K562 (cell line): ENCODE results near the gene ZNF267. TPM values are rescaled to one million over a fixed set of nuclear protein-coding genes. Genes with fewer than 3 reads are reported as not detected.
A peak's percentile ranks its signal among the peaks of the same experiment; 100 is the strongest.

Experiments used
- BCLAF1 ChIP-seq, 2 experiments: fragments of 450-650 bp in 1 of 2; IDR thresholded peaks; 2 replicates each; pipeline ENCODE4 v1.6.1; 2011 to 2017; ENCODE audit warnings: low read depth in 2 of 2, antibody characterized with exemption in 1 of 2, borderline replicate concordance in 1 of 2, low read length in 1 of 2, mild to moderate bottlenecking in 1 of 2, mixed read lengths in 1 of 2; ENCODE audit not compliant: control insufficient read depth in 1 of 2
- CTCF ChIP-seq, 3 experiments: IDR thresholded peaks in 2 of 3; conservative IDR thresholded peaks in 1 of 3; 2 replicates each; pipeline ENCODE4 v1.5.1; 2011 to 2012; ENCODE audit warnings: low read length in 3 of 3, mild to moderate bottlenecking in 3 of 3, control low read depth in 2 of 3, improper control_type of control experiment in 1 of 3, inconsistent platforms in 1 of 3, low read depth in 1 of 3, mixed read lengths in 1 of 3, moderate library complexity in 1 of 3; ENCODE audit not compliant: insufficient read depth in 2 of 3
- FUS ChIP-seq: fragments of 200-400 bp; formaldehyde crosslinking; optimal IDR thresholded peaks from 2 replicates; pipeline ENCODE3; 2017; ENCODE audit warnings: low read depth, low read length
- HDAC1 ChIP-seq, 2 experiments: fragments of 450-650 bp; IDR thresholded peaks; 2 replicates each; pipeline ENCODE4 v1.6.1; 2016 to 2017; ENCODE audit warnings: inconsistent platforms in 1 of 2, mild to moderate bottlenecking in 1 of 2, moderate library complexity in 1 of 2
- HES1 ChIP-seq: fragments of 450-650 bp; IDR thresholded peaks from 2 replicates; pipeline ENCODE4 v1.6.1; 2016; ENCODE audit warnings: low read depth, mild to moderate bottlenecking, moderate library complexity
- KAT7 ChIP-seq: sonication (generic); formaldehyde crosslinking; IDR thresholded peaks from 2 replicates; pipeline ENCODE4 v1.8.0; 2022; ENCODE audit warnings: missing genetic modification reagents, mild to moderate bottlenecking, borderline replicate concordance
- MECOM ChIP-seq: fragments of 250-450 bp; sonication (Bioruptor Pico); IDR thresholded peaks from 2 replicates; pipeline ENCODE4 v1.8.0; 2022; ENCODE audit warnings: inconsistent platforms
- PHTF2 ChIP-seq: fragments of 250-450 bp; sonication (Bioruptor Pico); IDR thresholded peaks from 2 replicates; pipeline ENCODE4 v1.5.0; 2021; ENCODE audit warnings: mild to moderate bottlenecking
- POLR3A ChIP-seq: IDR thresholded peaks from 2 replicates; pipeline ENCODE4 v1.6.1; 2011; ENCODE audit warnings: borderline replicate concordance, mild to moderate bottlenecking, moderate library complexity; ENCODE audit not compliant: insufficient read length, insufficient read depth; ENCODE audit errors: extremely low read depth
- RFX7 ChIP-seq: fragments of 250-450 bp; sonication (Bioruptor Pico); IDR thresholded peaks from 2 replicates; pipeline ENCODE4 v1.5.1; 2021; ENCODE audit warnings: mild to moderate bottlenecking
- SMARCC2 ChIP-seq: fragments of 450-650 bp; IDR thresholded peaks from 2 replicates; pipeline ENCODE4 v1.6.1; 2017; ENCODE audit warnings: antibody characterized with exemption, moderate library complexity, mild to moderate bottlenecking, low read depth
- SMARCE1 ChIP-seq: fragments of 450-650 bp; IDR thresholded peaks from 2 replicates; pipeline ENCODE4 v1.7.1; 2016; ENCODE audit warnings: mild to moderate bottlenecking
- TBL1XR1 ChIP-seq, 2 experiments: IDR thresholded peaks; 2 replicates each; pipeline ENCODE4 v1.6.1; 2012; ENCODE audit warnings: improper control_type of control experiment in 2 of 2, low read length in 2 of 2, mild to moderate bottlenecking in 1 of 2
- TRIM24 ChIP-seq, 2 experiments: fragments of 450-650 bp; IDR thresholded peaks; 2 replicates each; pipeline ENCODE4 v1.6.1; 2016
- YBX1 ChIP-seq: fragments of 450-650 bp; IDR thresholded peaks from 2 replicates; pipeline ENCODE4 v1.7.1; 2016; ENCODE audit warnings: mild to moderate bottlenecking
- ZBTB1 ChIP-seq: sonication (generic); formaldehyde crosslinking; IDR thresholded peaks from 2 replicates; pipeline ENCODE4 v1.8.1; 2023; ENCODE audit warnings: missing genetic modification reagents, low read depth, mild to moderate bottlenecking, borderline replicate concordance
- ZEB2 ChIP-seq: fragments of 450-650 bp; IDR thresholded peaks from 2 replicates; pipeline ENCODE4 v1.6.1; 2016
- ZKSCAN8 ChIP-seq: fragments of 200-800 bp; sonication (Bioruptor generic); IDR thresholded peaks from 2 replicates; pipeline ENCODE4 v1.6.1; 2016; ENCODE audit warnings: missing genetic modification characterization, missing compliant biosample characterization
- ZMIZ1 ChIP-seq, 2 experiments: fragments of 150-350 bp in 1 of 2; IDR thresholded peaks; 2 replicates each; pipeline ENCODE4 v1.6.1; 2012 to 2016; ENCODE audit warnings: low read depth in 2 of 2, low read length in 2 of 2, mild to moderate bottlenecking in 1 of 2, moderate library complexity in 1 of 2
- ZNF583 ChIP-seq: fragments of 250-450 bp; sonication (Bioruptor Pico); IDR thresholded peaks from 2 replicates; pipeline ENCODE4 v1.4.0; 2020
- polyA plus RNA-seq, 8 experiments: library from polyadenylated mRNA; depleted of rRNA in 4 of 8; stranded (reverse) in 5 of 8; unstranded in 3 of 8; fragments of >200 nt; fragmentation: Nextera tagmentation in 2 of 8; fragmentation: Illumina TruSeq in 1 of 8; extraction: Ambion mirVana in 2 of 8; extraction: Trizol in 1 of 8; gene quantifications; 2 replicates each; pipeline versions ENCODE4 v1.2.1 to v1.2.3, GENCODE V29; 2011 to 2014; ENCODE audit warnings: inconsistent platforms in 1 of 8, missing spikeins in 1 of 8
- total RNA-seq, 7 experiments: library from RNA; depleted of rRNA in 6 of 7; stranded (reverse); fragments of >200 nt in 6 of 7; fragmentation: Illumina TruSeq in 2 of 7; extraction: Trizol in 2 of 7; gene quantifications; 2 replicates each; pipeline versions ENCODE4 v1.2.1 to v1.2.3, GENCODE V29; 2011 to 2021; ENCODE audit warnings: low replicate concordance in 1 of 7

ZNF267 gene
- total and polyA plus RNA-seq, 9 of the 15 experiments (the other 6 are each of a cell fraction or from before 2014, with no cell fraction given): 14.6 to 38.8 (median 21.5) TPM

- peak; percentile 72 for TF ChIP-seq SMARCE1
- no peak for TF ChIP-seq POLR3A
- TF ChIP-seq ZNF583: no peak
- no peak for TF ChIP-seq KAT7 (CRISPR knock-in tag)
- TF ChIP-seq PHTF2 (CRISPR knock-in tag): no peak
- no peak for TF ChIP-seq ZKSCAN8 (CRISPR knock-in tag)
- peak in 1 of 2 experiments; percentile 44; a peak in 2 of 4 replicates for TF ChIP-seq TRIM24 (IDR thresholded peaks at IDR 0.05)
- peak; percentile 59; the same call in 1 of the 2 replicates for TF ChIP-seq SMARCC2
- TF ChIP-seq TBL1XR1 (IDR thresholded peaks at IDR 0.05; ENCODE audit: low read length in 2 of 2): no peak
- no peak for TF ChIP-seq RFX7
- no peak for TF ChIP-seq ZBTB1 (CRISPR knock-in tag)
- TF ChIP-seq HDAC1 (IDR thresholded peaks at IDR 0.05): no peak
- peak; percentile 71 for TF ChIP-seq ZEB2
- no peak for TF ChIP-seq BCLAF1 (IDR thresholded peaks at IDR 0.05; ENCODE audit: borderline replicate concordance in 1 of 2, control insufficient read depth in 1 of 2, low read depth in 2 of 2, low read length in 1 of 2)
- TF ChIP-seq ZMIZ1 (IDR thresholded peaks at IDR 0.05; ENCODE audit: low read depth in 2 of 2, low read length in 2 of 2): no peak
- no peak for TF ChIP-seq HES1
- no peak for TF ChIP-seq MECOM
- TF ChIP-seq YBX1: no peak
- no peak for TF ChIP-seq FUS
- TF ChIP-seq CTCF (IDR thresholded peaks at IDR 0.05 in 2 of 3, conservative IDR thresholded peaks at IDR 0.05 in 1 of 3; ENCODE audit: insufficient read depth in 2 of 3, low read depth in 1 of 3, low read length in 3 of 3): peak; percentile 9 to 25 (median 19); a peak in 2 of 6 replicates
These were observed 6.8 kb downstream of the ZNF267 start (continued) for GRCh38 chr16:31880322-31880979.
